ENCODE data around the gene MOSMO.
"Not testable (repeated sequence)": the region's sequence is repeated elsewhere in the genome, so short reads cannot be mapped to it uniquely, and the experiment has no call there.

MOSMO gene

GRCh38 chr16:21986692-21987246 is 21.1 kb upstream of the MOSMO start:
- Histone ChIP-seq H3K4me1 (ENCODE audit: control insufficient read depth, insufficient read depth, low read length) (peaks cover 36% of the 10 kb centered on the region), H3K9me3 (ENCODE audit: control insufficient read depth, low read length) (no peaks in the 10 kb centered on the region), H3K27me3 (replicated peaks; ENCODE audit: control insufficient read depth, insufficient read depth, low read length) (no peaks in the 10 kb centered on the region), H3K9ac (ENCODE audit: low read length) (no peak overlapping the region), H3K4me3 (ENCODE audit: low read length) (no peak overlapping the region), H3K36me3 (ENCODE audit: control insufficient read depth, insufficient read depth, low read length, severe bottlenecking) (peaks cover 35% of the 10 kb centered on the region)
- DNase-seq (ENCODE audit: low read depth) = no peak

GRCh38 chr16:21987498-21987897 is 20.4 kb upstream of the MOSMO start:
- no peak for DNase-seq (ENCODE audit: low read depth)
- no peak overlapping the region for H3K4me3 ChIP-seq (ENCODE audit: low read length)
- peaks cover 36% of the 10 kb centered on the region for H3K4me1 ChIP-seq (ENCODE audit: control insufficient read depth, insufficient read depth, low read length)
- no peaks in the 10 kb centered on the region for H3K27me3 ChIP-seq (replicated peaks; ENCODE audit: control insufficient read depth, insufficient read depth, low read length)
- no peaks in the 10 kb centered on the region for H3K9me3 ChIP-seq (ENCODE audit: control insufficient read depth, low read length)
- H3K36me3 ChIP-seq (ENCODE audit: control insufficient read depth, insufficient read depth, low read length, severe bottlenecking) = peaks cover 28% of the 10 kb centered on the region
- H3K9ac ChIP-seq (ENCODE audit: low read length) = no peak overlapping the region

- peak; percentile 57 for DNase-seq (ENCODE audit: low read depth)
- Histone ChIP-seq H3K4me1 (ENCODE audit: control insufficient read depth, insufficient read depth, low read length) (peaks cover 36% of the 10 kb centered on the region), H3K9me3 (ENCODE audit: control insufficient read depth, low read length) (no peaks in the 10 kb centered on the region), H3K36me3 (ENCODE audit: control insufficient read depth, insufficient read depth, low read length, severe bottlenecking) (peaks cover 11% of the 10 kb centered on the region), H3K9ac (ENCODE audit: low read length) (no peak overlapping the region), H3K27me3 (replicated peaks; ENCODE audit: control insufficient read depth, insufficient read depth, low read length) (no peaks in the 10 kb centered on the region), H3K4me3 (ENCODE audit: low read length) (no peak overlapping the region)
Observed at GRCh38 chr16:21989133-21989532, 18.8 kb upstream of the MOSMO start.

GRCh38 chr16:21989751-21990150 is 18.2 kb upstream of the MOSMO start:
- no peaks in the 10 kb centered on the region for H3K9me3 ChIP-seq (ENCODE audit: control insufficient read depth, low read length)
- peaks cover 5% of the 10 kb centered on the region for H3K36me3 ChIP-seq (ENCODE audit: control insufficient read depth, insufficient read depth, low read length, severe bottlenecking)

GRCh38 chr16:21990381-21990944 is 17.4 kb upstream of the MOSMO start:
- Histone ChIP-seq H3K4me1 (ENCODE audit: control insufficient read depth, insufficient read depth, low read length) (peaks cover 36% of the 10 kb centered on the region), H3K4me3 (ENCODE audit: low read length) (no peak overlapping the region), H3K9me3 (ENCODE audit: control insufficient read depth, low read length) (no peaks in the 10 kb centered on the region), H3K27me3 (replicated peaks; ENCODE audit: control insufficient read depth, insufficient read depth, low read length) (no peaks in the 10 kb centered on the region), H3K9ac (ENCODE audit: low read length) (no peak overlapping the region), H3K36me3 (ENCODE audit: control insufficient read depth, insufficient read depth, low read length, severe bottlenecking) (peaks cover 1% of the 10 kb centered on the region)
- no peak for DNase-seq (ENCODE audit: low read depth)

More at GRCh38 chr16:21989751-21990150, 18.2 kb upstream of the MOSMO start:
- no peaks in the 10 kb centered on the region for H3K27me3 ChIP-seq (replicated peaks; ENCODE audit: control insufficient read depth, insufficient read depth, low read length)
- peaks cover 36% of the 10 kb centered on the region for H3K4me1 ChIP-seq (ENCODE audit: control insufficient read depth, insufficient read depth, low read length)
- H3K9ac ChIP-seq (ENCODE audit: low read length) = no peak overlapping the region
- no peak overlapping the region for H3K4me3 ChIP-seq (ENCODE audit: low read length)
- no peak for DNase-seq (ENCODE audit: low read depth)

GRCh38 chr16:21991621-21992020 is 16.3 kb upstream of the MOSMO start:
- H3K27me3 ChIP-seq (replicated peaks; ENCODE audit: control insufficient read depth, insufficient read depth, low read length) = no peaks in the 10 kb centered on the region
- H3K9me3 ChIP-seq (ENCODE audit: control insufficient read depth, low read length) = no peaks in the 10 kb centered on the region
- H3K4me3 ChIP-seq (ENCODE audit: low read length) = no peak overlapping the region
- no peak for DNase-seq (ENCODE audit: low read depth)
- no peaks in the 10 kb centered on the region for H3K36me3 ChIP-seq (ENCODE audit: control insufficient read depth, insufficient read depth, low read length, severe bottlenecking)
- no peak overlapping the region for H3K9ac ChIP-seq (ENCODE audit: low read length)
- H3K4me1 ChIP-seq (ENCODE audit: control insufficient read depth, insufficient read depth, low read length) = peaks cover 28% of the 10 kb centered on the region

- H3K4me1 ChIP-seq (ENCODE audit: control insufficient read depth, insufficient read depth, low read length) = peaks cover 4% of the 10 kb centered on the region
- H3K9me3 ChIP-seq (ENCODE audit: control insufficient read depth, low read length) = no peaks in the 10 kb centered on the region
- no peak for DNase-seq (ENCODE audit: low read depth)
- H3K27me3 ChIP-seq (replicated peaks; ENCODE audit: control insufficient read depth, insufficient read depth, low read length) = no peaks in the 10 kb centered on the region
- H3K4me3 ChIP-seq (ENCODE audit: low read length) = no peak overlapping the region
- no peak overlapping the region for H3K9ac ChIP-seq (ENCODE audit: low read length)
- no peaks in the 10 kb centered on the region for H3K36me3 ChIP-seq (ENCODE audit: control insufficient read depth, insufficient read depth, low read length, severe bottlenecking)
Observed at GRCh38 chr16:21994856-21995465, 12.9 kb upstream of the MOSMO start.

GRCh38 chr16:21996923-21997696 is 10.8 kb upstream of the MOSMO start:
- H3K9ac ChIP-seq (ENCODE audit: low read length) = no peak overlapping the region
- no peaks in the 10 kb centered on the region for H3K27me3 ChIP-seq (replicated peaks; ENCODE audit: control insufficient read depth, insufficient read depth, low read length)
- H3K4me1 ChIP-seq (ENCODE audit: control insufficient read depth, insufficient read depth, low read length) = peaks cover 7% of the 10 kb centered on the region
- H3K9me3 ChIP-seq (ENCODE audit: control insufficient read depth, low read length) = no peaks in the 10 kb centered on the region
- no peak for DNase-seq (ENCODE audit: low read depth)
- no peak overlapping the region for H3K4me3 ChIP-seq (ENCODE audit: low read length)
- H3K36me3 ChIP-seq (ENCODE audit: control insufficient read depth, insufficient read depth, low read length, severe bottlenecking) = no peaks in the 10 kb centered on the region

- no peak for DNase-seq (ENCODE audit: low read depth)
- Histone ChIP-seq H3K4me1 (ENCODE audit: control insufficient read depth, insufficient read depth, low read length) (peaks cover 7% of the 10 kb centered on the region), H3K27me3 (replicated peaks; ENCODE audit: control insufficient read depth, insufficient read depth, low read length) (no peaks in the 10 kb centered on the region), H3K9me3 (ENCODE audit: control insufficient read depth, low read length) (no peaks in the 10 kb centered on the region), H3K36me3 (ENCODE audit: control insufficient read depth, insufficient read depth, low read length, severe bottlenecking) (no peaks in the 10 kb centered on the region), H3K4me3 (ENCODE audit: low read length) (no peak overlapping the region), H3K9ac (ENCODE audit: low read length) (no peak overlapping the region)
Observed at GRCh38 chr16:21997697-21998480, 10.0 kb upstream of the MOSMO start.

- peak overlapping the region; percentile 35 for H3K9ac ChIP-seq (ENCODE audit: low read length)
- peaks cover 7% of the 10 kb centered on the region for H3K4me1 ChIP-seq (ENCODE audit: control insufficient read depth, insufficient read depth, low read length)
- H3K36me3 ChIP-seq (ENCODE audit: control insufficient read depth, insufficient read depth, low read length, severe bottlenecking) = no peaks in the 10 kb centered on the region
- no peaks in the 10 kb centered on the region for H3K9me3 ChIP-seq (ENCODE audit: control insufficient read depth, low read length)
- DNase-seq (ENCODE audit: low read depth) = peak; percentile 11
- H3K4me3 ChIP-seq (ENCODE audit: low read length) = peak overlapping the region; percentile 63
- H3K27me3 ChIP-seq (replicated peaks; ENCODE audit: control insufficient read depth, insufficient read depth, low read length) = no peaks in the 10 kb centered on the region
Observed at GRCh38 chr16:22001591-22001990, 6.3 kb upstream of the MOSMO start.

- not testable (repeated sequence) for H3K4me3 ChIP-seq (ENCODE audit: low read length); H3K27me3 ChIP-seq (replicated peaks; ENCODE audit: control insufficient read depth, insufficient read depth, low read length); H3K36me3 ChIP-seq (ENCODE audit: control insufficient read depth, insufficient read depth, low read length, severe bottlenecking); H3K9ac ChIP-seq (ENCODE audit: low read length); H3K4me1 ChIP-seq (ENCODE audit: control insufficient read depth, insufficient read depth, low read length); DNase-seq (ENCODE audit: low read depth); H3K9me3 ChIP-seq (ENCODE audit: control insufficient read depth, low read length)
Observed at GRCh38 chr16:22002047-22002446, 5.9 kb upstream of the MOSMO start.

Data from adipocyte (in vitro differentiated cells).